Nephron (organoid): ENCODE data around the gene RERE.

Source experiments
- H3K27ac Mint-ChIP-seq, 3 experiments: 2 replicates each; pipeline ENCODE4 v1.8.0; 2020; ENCODE audit warnings: mixed read lengths in 3 of 3, mild to moderate bottlenecking in 2 of 3, moderate library complexity in 1 of 3
- H3K27me3 Mint-ChIP-seq: 2 replicates; pipeline ENCODE4 v1.8.0; 2021; ENCODE audit warnings: low read depth, mild to moderate bottlenecking, moderate library complexity, mixed read lengths
- H3K36me3 Mint-ChIP-seq: 2 replicates; pipeline ENCODE4 v1.8.0; 2020; ENCODE audit warnings: low read depth, mixed read lengths
- H3K4me1 Mint-ChIP-seq: 2 replicates; pipeline ENCODE4 v1.8.0; 2020; ENCODE audit warnings: mixed read lengths
- H3K4me3 Mint-ChIP-seq, 3 experiments: 2 replicates each; pipeline ENCODE4 v1.8.0; 2020; ENCODE audit warnings: mild to moderate bottlenecking in 3 of 3, mixed read lengths in 3 of 3, moderate library complexity in 2 of 3
- H3K9me3 Mint-ChIP-seq: 2 replicates; pipeline ENCODE4 v1.8.0; 2020; ENCODE audit warnings: mixed read lengths
- TF ChIP-seq, protein P1 (sequence below), 3 experiments: fragments of 200-600 bp; sonication (generic); IDR thresholded peaks; one replicate each; pipeline ENCODE4 v1.5.0; 2021; ENCODE audit warnings: antibody characterized with exemption in 3 of 3; ENCODE audit not compliant: unreplicated experiment in 3 of 3

Gene RERE

DNA sequence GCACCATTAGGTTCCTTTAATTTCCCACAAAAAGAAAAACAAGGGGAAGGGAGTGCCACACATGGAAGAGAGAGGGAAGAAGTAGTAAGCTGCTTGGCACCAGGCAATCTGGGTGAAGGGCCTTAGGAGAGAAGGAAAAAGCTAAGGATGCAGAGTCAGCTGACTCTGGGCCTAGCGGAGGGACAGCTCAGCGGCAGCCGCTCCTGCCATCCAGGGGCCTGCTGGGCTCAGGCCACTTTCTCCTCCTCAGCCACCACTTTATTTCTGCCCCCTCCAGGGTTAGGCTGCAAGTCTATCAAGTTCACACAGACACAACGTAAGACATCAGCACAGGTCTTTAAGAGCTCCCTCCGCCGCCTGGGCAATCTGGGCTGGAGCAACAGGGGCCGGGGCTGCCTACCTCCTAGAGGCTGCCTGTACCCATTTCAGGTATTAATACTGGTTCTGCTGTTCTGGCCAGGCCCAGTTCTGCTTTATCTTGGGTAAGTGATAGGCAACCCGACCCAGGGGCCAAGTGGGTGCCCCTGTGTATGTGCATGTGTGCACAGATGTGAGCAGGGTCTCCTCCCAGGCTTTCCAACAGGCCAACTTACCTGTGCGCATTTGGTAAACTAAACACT, 446.0 kb downstream of the RERE start:
- H3K36me3 Mint-ChIP-seq, result peaks cover 8% of the 10 kb centered on the region
- peak overlapping the region; percentile 2 to 65 (median 34) for H3K4me3 Mint-ChIP-seq
- peak overlapping the region; percentile 91 to 95 (median 93) for H3K27ac Mint-ChIP-seq
- H3K4me1 Mint-ChIP-seq, result peaks cover 84% of the 10 kb centered on the region
- TF ChIP-seq, protein P1, sequence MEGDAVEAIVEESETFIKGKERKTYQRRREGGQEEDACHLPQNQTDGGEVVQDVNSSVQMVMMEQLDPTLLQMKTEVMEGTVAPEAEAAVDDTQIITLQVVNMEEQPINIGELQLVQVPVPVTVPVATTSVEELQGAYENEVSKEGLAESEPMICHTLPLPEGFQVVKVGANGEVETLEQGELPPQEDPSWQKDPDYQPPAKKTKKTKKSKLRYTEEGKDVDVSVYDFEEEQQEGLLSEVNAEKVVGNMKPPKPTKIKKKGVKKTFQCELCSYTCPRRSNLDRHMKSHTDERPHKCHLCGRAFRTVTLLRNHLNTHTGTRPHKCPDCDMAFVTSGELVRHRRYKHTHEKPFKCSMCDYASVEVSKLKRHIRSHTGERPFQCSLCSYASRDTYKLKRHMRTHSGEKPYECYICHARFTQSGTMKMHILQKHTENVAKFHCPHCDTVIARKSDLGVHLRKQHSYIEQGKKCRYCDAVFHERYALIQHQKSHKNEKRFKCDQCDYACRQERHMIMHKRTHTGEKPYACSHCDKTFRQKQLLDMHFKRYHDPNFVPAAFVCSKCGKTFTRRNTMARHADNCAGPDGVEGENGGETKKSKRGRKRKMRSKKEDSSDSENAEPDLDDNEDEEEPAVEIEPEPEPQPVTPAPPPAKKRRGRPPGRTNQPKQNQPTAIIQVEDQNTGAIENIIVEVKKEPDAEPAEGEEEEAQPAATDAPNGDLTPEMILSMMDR (IDR thresholded peaks at IDR 0.05; ENCODE audit: unreplicated experiment in 3 of 3), result no peak
- H3K27me3 Mint-ChIP-seq, result no peaks in the 10 kb centered on the region
- no peaks in the 10 kb centered on the region for H3K9me3 Mint-ChIP-seq

DNA sequence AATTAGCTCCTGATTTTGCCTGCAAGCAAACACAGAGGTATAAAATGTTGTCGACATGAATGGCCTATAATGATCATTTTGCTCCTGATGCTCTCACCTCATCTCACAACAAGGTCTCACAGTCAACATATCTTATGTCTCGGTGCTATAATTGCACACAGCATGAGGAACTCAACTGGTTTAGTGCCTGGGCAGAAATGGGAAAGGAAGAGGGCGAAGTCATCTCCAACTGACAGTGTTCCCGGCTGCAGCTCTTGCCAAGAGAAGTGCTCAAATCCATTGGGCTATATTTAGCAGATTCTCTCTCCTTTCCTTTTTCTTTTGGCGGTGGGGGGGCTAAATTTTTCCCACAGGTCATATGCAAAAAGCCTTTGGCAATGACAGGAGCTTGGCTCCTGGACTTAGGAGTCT, 446.5 kb downstream of the RERE start:
- TF ChIP-seq, protein P1 (IDR thresholded peaks at IDR 0.05; ENCODE audit: unreplicated experiment in 3 of 3), result no peak
- Mint-ChIP-seq H3K27ac (peak overlapping the region; percentile 91 to 95 (median 93)), H3K36me3 (peaks cover 13% of the 10 kb centered on the region), H3K4me3 (peak overlapping the region in 2 of 3 experiments; percentile 40 to 41), H3K27me3 (no peaks in the 10 kb centered on the region), H3K4me1 (peaks cover 84% of the 10 kb centered on the region), H3K9me3 (no peaks in the 10 kb centered on the region)

DNA sequence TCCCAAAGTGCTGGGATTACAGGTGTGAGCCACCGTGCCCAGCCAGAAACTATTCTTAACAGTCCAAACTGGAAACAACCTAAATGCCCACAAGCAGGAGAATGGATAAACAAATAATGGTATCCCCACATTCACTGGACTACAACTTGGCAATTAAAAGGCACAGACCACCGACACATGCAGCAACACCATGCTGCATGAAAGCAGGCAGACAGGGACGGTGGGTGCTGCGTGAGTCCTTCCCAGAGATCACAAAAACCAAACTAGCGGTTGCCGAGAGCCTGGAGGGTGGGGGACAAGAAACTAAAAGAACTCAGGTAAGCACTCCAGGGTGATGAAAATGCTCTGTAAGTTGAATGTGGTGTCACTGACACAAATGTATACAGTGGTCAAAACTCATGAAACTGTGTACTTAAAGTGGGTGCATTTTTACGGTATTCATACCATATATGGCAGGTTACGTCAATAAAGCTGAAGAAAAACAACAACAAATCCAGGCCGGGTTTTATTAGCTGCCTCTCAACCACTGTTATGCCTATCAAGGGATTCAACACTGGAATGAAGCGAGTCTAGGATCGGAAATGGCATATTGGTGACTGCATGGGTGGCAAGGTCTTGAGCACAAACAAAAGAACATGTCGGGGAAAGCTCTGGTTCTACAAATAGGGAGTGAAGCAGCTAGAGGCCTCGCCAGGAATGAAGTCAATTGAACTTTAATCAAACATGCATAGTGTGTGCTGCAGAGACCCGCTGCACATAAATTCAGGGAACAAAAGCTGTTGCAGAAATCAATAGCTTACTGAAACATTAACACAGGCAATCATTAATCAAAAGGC, 447.2 kb downstream of the RERE start:
- TF ChIP-seq, protein P1 (IDR thresholded peaks at IDR 0.05; ENCODE audit: unreplicated experiment in 3 of 3), result no peak
- Mint-ChIP-seq H3K27me3 (no peaks in the 10 kb centered on the region), H3K27ac (peak overlapping the region; percentile 91 to 95 (median 93)), H3K36me3 (peaks cover 20% of the 10 kb centered on the region), H3K9me3 (no peaks in the 10 kb centered on the region), H3K4me1 (peaks cover 87% of the 10 kb centered on the region), H3K4me3 (peak overlapping the region; percentile 26 to 57 (median 36))

DNA sequence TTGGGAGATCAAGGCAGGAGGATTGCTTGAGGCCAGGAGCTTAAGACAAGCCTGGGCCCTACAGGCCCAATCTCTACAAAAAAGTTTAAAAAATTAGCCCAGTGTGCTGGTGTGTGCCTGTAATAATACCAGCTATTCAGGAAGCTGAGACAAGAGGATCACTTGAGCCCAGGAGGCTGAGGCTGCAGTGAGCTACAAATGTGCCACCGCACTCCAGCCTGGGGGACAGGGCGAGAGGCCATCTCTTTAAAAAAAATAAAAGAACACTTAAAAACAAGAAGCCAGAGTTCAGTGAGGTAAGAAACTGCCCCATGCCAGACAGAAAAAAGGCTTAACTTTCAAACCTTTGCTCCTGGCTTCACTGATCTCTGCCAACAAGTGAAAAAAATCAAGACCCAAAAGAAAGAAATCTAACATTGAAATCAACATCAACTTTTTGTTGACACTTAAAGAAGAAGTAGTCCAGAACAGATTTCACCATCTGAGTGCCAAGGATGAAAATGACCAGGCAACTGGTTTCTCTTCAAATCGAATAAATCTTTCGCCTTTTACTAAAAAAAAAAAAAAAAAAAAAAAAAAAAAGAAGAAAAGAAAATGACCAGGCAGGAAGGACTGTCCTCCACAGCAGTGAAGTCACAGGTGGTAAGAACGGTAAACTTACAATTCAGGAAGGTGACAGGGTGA, 448.3 kb downstream of the RERE start:
- Mint-ChIP-seq H3K27me3 (no peaks in the 10 kb centered on the region), H3K27ac (peak overlapping the region; percentile 36 to 93 (median 91)), H3K9me3 (no peaks in the 10 kb centered on the region), H3K4me3 (no peak overlapping the region), H3K4me1 (peaks cover 79% of the 10 kb centered on the region), H3K36me3 (peaks cover 22% of the 10 kb centered on the region)
- TF ChIP-seq, protein P1 (IDR thresholded peaks at IDR 0.05; ENCODE audit: unreplicated experiment in 3 of 3), result no peak

DNA sequence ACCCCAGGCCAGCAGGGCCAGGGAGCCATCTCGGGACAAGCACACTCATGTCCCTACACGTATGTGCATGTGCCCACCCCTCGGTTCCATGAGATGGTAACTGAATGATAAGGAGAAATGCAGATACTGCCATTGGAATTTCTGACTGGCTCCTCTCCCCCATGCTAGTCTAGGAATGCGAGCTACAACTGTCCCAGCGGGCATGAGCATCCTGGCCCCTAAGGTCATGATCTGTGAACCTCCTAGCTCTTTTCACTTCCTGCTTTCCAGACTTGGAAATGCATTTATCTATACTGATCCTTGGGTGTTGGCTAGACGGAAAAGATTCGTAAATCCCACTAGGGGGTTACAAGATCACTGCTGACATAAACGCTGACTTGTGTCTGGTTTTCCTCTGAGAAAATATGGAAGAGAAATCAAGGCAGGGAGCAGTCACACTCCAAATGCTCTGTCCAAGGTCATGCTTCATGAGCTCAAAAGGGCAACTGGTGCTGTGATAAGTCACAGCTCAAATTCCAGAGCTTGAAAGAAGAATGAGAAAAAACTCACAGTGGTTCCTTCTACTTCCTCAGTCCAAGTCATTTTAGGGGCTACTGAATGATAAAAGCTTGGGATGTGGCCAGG, 449.8 kb downstream of the RERE start:
- TF ChIP-seq, protein P1 (IDR thresholded peaks at IDR 0.05; ENCODE audit: unreplicated experiment in 3 of 3), result no peak
- Mint-ChIP-seq H3K27ac (peak overlapping the region; percentile 33 to 84 (median 69)), H3K4me1 (peaks cover 78% of the 10 kb centered on the region), H3K4me3 (no peak overlapping the region), H3K36me3 (peaks cover 32% of the 10 kb centered on the region), H3K9me3 (no peaks in the 10 kb centered on the region), H3K27me3 (no peaks in the 10 kb centered on the region)
